ENCODE data around the gene STARD10. TPM values are rescaled to one million over a fixed set of nuclear protein-coding genes. Genes with fewer than 3 reads are reported as not detected.

Gene STARD10
- total RNA-seq, 1 experiment from 2014 or later: 55.1 TPM

DNA sequence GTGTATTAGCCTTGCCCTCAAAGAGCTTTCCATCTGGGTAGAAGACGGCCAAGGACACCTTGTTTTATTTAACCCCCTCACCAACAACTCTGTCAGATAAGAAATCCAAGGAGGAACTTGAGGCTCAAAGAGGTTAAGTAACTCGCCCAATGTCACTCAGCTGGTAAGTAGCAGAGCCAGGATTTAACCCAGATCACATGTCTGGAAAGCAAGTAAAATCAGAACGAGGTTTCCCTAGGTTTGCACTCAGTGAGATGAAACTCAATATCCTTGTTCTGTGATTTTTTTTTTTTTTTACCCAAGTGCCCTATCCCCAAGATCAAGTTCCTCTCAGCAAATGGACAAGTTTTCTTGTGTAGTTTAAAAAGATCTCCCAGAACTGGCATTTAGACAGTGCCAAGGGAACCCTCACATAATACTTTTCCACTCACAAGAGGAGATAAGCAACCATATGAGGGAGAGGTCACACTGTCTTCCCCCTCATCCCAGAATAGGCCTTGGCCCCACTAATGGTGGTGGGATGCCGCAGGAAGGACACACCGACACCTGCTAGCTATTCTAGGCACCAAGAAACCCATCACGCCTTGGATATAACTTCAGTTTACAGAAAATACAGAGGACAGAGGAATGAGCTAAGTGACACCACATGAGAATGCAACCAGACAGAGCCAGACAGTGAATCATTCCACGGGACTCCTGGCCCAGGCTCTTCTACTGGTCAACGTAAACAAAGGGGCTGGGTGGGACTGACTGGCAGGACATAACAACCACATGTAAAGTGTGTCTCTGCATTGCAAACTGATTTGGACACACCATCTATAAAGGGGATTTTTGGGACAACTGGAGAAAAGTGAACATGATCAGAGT, 33.1 kb downstream of the STARD10 start:
- TF ChIP-seq, protein P1, sequence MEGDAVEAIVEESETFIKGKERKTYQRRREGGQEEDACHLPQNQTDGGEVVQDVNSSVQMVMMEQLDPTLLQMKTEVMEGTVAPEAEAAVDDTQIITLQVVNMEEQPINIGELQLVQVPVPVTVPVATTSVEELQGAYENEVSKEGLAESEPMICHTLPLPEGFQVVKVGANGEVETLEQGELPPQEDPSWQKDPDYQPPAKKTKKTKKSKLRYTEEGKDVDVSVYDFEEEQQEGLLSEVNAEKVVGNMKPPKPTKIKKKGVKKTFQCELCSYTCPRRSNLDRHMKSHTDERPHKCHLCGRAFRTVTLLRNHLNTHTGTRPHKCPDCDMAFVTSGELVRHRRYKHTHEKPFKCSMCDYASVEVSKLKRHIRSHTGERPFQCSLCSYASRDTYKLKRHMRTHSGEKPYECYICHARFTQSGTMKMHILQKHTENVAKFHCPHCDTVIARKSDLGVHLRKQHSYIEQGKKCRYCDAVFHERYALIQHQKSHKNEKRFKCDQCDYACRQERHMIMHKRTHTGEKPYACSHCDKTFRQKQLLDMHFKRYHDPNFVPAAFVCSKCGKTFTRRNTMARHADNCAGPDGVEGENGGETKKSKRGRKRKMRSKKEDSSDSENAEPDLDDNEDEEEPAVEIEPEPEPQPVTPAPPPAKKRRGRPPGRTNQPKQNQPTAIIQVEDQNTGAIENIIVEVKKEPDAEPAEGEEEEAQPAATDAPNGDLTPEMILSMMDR (IDR thresholded peaks at IDR 0.05; ENCODE audit: unreplicated experiment): no peak
- Mint-ChIP-seq H3K9me3 (ENCODE audit: low read depth, unreplicated experiment) (no peaks in the 10 kb centered on the region), H3K27ac (ENCODE audit: unreplicated experiment) (no peak overlapping the region), H3K4me3 (ENCODE audit: low read depth, unreplicated experiment) (no peak overlapping the region), H3K4me1 (ENCODE audit: low read depth, unreplicated experiment) (peaks cover 8% of the 10 kb centered on the region), H3K27me3 (ENCODE audit: unreplicated experiment) (no peaks in the 10 kb centered on the region), H3K36me3 (ENCODE audit: insufficient read depth, unreplicated experiment) (peaks cover 11% of the 10 kb centered on the region)
- CTCF ChIA-PET: interaction anchor here (0.7 kb wide), 1 partner anchor 52 kb away, joined by 9 read pairs; no protein-coding TSS in a partner anchor
- intact Hi-C loops (cut with micrococcal nuclease; ENCODE audit: unreplicated experiment): no loop called here
- DNase-seq: no peak
- no TSS peak for BruUV-seq (replicated peaks)

DNA sequence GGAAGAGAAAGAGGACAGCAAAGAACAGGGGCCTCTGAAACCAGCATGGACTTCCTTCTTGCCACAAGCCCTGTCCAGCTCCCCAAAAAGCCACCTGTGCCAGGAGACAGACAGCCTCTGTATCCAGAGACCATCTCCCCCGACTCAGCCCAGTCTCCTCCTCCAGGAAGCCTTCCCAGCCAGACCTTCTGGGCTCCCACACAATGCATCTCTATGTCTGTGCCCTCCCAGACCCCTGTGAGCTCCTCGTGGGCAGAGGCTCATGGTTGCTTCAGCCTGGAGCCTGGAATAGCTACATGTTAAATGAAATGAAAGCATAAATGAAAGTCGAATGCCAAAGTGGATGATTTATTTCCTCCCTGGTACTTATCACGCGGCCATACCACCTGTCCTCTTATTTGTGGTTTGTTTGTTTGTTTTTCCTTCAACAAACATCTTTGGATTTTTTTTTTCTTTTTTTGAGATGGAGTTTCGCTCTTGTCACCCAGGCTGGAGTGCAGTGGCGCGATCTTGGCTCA, 34.3 kb downstream of the STARD10 start:
- BruUV-seq (replicated peaks): no TSS peak
- Mint-ChIP-seq H3K4me3 (ENCODE audit: low read depth, unreplicated experiment) (no peak overlapping the region), H3K36me3 (ENCODE audit: insufficient read depth, unreplicated experiment) (peaks cover 15% of the 10 kb centered on the region), H3K27me3 (ENCODE audit: unreplicated experiment) (no peaks in the 10 kb centered on the region), H3K9me3 (ENCODE audit: low read depth, unreplicated experiment) (no peaks in the 10 kb centered on the region), H3K4me1 (ENCODE audit: low read depth, unreplicated experiment) (peaks cover 8% of the 10 kb centered on the region), H3K27ac (ENCODE audit: unreplicated experiment) (no peak overlapping the region)
- no peak for DNase-seq
- CTCF ChIA-PET: no interaction called here
- TF ChIP-seq, protein P1 (IDR thresholded peaks at IDR 0.05; ENCODE audit: unreplicated experiment): no peak
- intact Hi-C loops (cut with micrococcal nuclease; ENCODE audit: unreplicated experiment): no loop called here

DNA sequence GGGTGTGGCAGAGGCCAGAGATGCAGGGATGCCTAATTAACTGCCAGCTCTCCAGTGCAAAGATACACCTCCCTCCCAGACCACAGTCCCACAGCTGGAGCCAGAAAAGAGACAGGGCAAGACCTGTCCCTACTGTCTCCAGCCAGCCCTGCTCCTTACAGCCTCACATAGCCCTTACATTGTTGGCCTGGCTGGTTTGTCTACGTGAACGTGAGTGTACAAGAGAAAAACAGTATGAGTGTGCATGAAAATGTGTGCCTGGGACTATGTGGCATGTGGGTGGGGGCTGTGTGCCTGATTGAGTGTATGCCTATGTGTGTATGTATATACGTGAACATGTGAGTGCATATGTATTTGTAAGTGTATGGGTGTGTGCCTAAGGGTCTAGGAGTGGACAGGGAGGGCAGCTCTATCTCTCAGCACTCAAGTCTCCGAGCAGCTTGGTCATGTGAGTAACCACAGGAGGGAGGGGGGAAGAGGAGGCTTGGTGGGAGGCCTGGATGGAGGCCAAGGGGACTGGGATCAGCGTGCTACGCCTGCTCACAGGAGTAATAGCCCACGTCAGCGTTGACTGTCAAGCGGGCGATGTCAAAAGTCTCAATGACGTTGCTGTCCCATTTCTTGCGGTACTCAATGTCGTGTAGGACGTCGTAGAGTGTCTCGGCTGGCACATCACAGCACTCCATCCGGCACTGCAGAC, 35.0 kb downstream of the STARD10 start:
- CTCF ChIA-PET: no interaction called here
- Mint-ChIP-seq H3K27me3 (ENCODE audit: unreplicated experiment) (no peaks in the 10 kb centered on the region), H3K9me3 (ENCODE audit: low read depth, unreplicated experiment) (no peaks in the 10 kb centered on the region), H3K4me1 (ENCODE audit: low read depth, unreplicated experiment) (peaks cover 8% of the 10 kb centered on the region), H3K36me3 (ENCODE audit: insufficient read depth, unreplicated experiment) (peaks cover 20% of the 10 kb centered on the region), H3K27ac (ENCODE audit: unreplicated experiment) (no peak overlapping the region), H3K4me3 (ENCODE audit: low read depth, unreplicated experiment) (no peak overlapping the region)
- TF ChIP-seq, protein P1 (IDR thresholded peaks at IDR 0.05; ENCODE audit: unreplicated experiment): no peak
- intact Hi-C loops (cut with micrococcal nuclease; ENCODE audit: unreplicated experiment): no loop called here
- no TSS peak for BruUV-seq (replicated peaks)
- no peak for DNase-seq

DNA sequence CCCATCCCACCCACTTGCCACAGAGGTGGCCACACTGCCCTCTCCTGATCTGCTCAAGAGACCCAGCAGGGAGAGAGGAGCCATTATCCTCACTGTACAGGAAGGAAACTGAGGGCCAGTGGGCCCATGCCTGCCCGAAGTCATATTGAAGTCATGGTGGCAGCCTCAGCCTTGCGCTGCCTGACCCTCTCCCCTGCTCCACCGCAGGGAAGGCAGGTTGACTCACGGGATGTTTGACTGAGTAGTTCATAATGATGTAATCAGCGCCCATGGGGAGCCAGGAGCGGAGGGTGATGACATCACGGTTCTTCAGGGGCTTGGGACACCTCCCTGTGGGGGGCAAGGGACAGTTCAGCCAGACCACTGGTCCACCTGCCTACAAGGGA, 35.5 kb downstream of the STARD10 start:
- Mint-ChIP-seq H3K36me3 (ENCODE audit: insufficient read depth, unreplicated experiment) (peaks cover 23% of the 10 kb centered on the region), H3K9me3 (ENCODE audit: low read depth, unreplicated experiment) (no peaks in the 10 kb centered on the region), H3K27me3 (ENCODE audit: unreplicated experiment) (no peaks in the 10 kb centered on the region), H3K4me3 (ENCODE audit: low read depth, unreplicated experiment) (no peak overlapping the region), H3K4me1 (ENCODE audit: low read depth, unreplicated experiment) (peaks cover 8% of the 10 kb centered on the region), H3K27ac (ENCODE audit: unreplicated experiment) (no peak overlapping the region)
- BruUV-seq (replicated peaks): no TSS peak
- TF ChIP-seq, protein P1 (IDR thresholded peaks at IDR 0.05; ENCODE audit: unreplicated experiment): no peak
- no peak for DNase-seq
- CTCF ChIA-PET: no interaction called here
- intact Hi-C loops (cut with micrococcal nuclease; ENCODE audit: unreplicated experiment): no loop called here
